WI38 (cell line): ENCODE measurements around the gene APRT.

Experiments
- H3K4me3 ChIP-seq: 2 replicates; pipeline ENCODE4 v1.5.1; 2011; ENCODE audit warnings: low read depth, mild to moderate bottlenecking, control low read depth, low read length
- CTCF ChIP-seq: IDR thresholded peaks from 2 replicates; pipeline ENCODE4 v1.5.1; 2012; ENCODE audit warnings: low read depth, mild to moderate bottlenecking, control low read depth, low read length

The APRT gene

DNA sequence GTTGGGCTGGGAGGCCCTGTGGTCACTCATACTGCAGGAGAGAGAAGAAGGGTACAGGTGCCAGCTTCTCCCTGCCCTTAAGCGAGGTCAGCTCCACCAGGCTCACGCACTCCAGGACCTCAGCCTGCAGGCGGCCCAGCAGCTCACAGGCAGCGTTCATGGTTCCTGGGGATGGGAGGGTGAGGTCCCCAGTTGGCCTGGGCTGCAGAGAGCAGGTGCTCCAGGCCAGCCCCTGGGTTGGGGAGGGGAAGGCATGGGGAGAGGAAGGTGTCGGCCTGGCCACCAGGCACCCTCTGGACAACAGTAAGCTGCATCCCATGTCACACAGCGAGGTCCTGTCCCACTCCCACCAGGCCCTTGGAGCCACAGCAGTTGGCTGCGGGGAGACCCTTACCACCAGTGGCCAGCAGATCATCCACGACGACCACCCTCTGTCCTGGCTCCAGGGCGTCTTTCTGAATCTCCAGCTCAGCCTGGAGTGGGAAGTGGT is 2.0 kb downstream of the APRT start:
- no peak overlapping the region for H3K4me3 ChIP-seq
- TF ChIP-seq CTCF = no peak

DNA sequence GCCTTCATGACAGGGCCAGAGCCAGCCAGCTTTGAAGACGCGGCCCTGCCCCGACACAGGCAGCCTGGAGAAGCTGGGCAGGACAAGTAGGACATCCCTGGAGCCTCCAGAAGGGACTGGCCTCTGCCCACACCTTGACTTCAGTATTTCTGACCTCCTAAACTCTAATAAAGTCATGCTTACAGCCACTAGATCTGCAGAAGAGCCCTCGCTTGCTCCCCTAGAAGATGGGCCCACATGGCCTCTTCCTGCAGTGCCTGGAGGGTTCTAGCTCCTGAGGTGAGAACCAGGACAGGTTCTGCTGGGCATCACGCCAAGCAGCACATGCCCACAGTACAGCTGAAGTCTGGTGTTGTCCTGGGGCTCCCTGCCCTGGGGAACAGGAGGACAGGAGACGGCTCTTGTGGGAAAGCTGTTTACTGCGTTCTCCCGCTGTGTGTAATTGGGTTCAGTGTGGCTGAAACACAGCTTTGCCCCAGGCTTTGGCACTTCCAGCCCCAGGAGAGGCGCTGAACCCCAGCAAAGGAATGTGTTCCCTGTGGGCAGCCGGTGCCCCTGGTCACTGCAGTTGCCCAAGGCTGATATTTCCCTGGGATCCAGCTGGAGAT is 2.6 kb downstream of the APRT start:
- H3K4me3 ChIP-seq = no peak overlapping the region
- TF ChIP-seq CTCF = no peak

DNA sequence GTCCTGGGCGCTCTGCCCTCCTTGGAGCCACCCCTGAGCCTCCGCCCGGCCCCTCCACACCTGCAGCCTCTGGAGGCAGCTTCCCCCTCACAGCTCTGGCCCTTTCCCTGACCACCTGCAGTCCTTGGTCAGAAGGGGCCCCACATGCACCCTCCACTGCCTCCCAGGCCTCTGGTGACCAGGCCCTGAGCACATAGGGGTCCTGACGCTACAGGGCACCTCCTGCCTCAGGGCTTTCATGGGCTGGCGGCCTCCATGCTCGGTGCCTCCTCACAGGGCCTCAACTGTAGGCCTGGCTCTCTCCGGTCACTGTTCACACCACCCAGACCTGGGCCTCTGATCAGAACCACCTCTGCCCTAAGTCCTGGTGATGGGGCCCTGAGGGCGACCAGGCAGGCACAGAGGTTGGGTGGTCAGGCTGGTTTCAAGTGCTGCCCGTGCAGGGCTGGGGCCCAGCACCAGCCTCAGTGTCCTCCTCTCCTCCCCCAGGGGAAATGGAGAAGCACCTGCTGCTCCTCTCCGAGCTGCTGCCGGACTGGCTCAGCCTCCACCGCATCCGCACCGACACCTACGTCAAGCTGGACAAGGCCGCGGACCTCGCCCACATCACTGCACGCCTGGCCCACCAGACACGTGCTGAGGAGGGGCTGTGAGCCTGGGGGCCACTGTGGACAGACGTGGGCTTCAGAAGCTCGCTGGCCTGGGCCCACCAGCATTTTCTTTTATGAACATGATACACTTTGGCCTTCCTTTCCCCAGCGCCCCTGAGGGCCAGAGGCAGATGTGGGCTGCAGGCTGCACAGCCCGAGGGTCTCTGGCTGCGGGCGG is 3.9 kb downstream of the APRT start:
- no peak overlapping the region for H3K4me3 ChIP-seq
- no peak for TF ChIP-seq CTCF

- no peak overlapping the region for H3K4me3 ChIP-seq
- no peak for TF ChIP-seq CTCF
These were observed 4.5 kb downstream of the APRT start for GRCh38 chr16:88807142-88807625.

DNA sequence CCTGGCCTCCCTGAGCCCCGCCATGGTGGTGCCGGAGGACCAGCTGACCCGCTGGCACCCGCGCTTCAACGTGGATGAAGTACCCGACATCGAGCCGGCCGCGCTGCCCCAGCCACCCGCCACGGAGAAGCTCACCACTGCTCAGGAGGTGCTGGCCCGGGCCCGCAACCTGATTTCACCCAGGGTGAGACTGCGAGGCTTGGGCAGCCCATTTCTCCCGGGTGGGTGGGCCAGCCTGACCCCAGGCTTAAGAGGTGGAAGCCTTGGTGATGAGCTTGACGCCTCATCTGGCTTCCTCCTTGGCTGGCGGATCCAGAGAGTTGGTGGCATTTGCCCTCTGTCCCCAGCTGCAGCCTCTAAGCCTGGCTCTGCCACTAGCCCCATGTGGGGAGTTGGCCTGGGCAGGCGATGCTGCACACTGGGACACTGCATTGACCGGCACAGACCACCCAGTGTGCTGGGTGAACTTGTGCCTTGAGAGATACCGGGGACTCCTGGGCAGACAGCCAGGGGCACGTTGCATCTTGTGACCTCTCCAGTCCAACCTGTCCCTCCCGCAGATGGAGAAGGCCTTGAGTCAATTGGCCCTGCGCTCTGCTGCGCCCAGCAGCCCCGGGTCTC is 5.1 kb downstream of the APRT start:
- no peak overlapping the region for H3K4me3 ChIP-seq
- no peak for TF ChIP-seq CTCF

DNA sequence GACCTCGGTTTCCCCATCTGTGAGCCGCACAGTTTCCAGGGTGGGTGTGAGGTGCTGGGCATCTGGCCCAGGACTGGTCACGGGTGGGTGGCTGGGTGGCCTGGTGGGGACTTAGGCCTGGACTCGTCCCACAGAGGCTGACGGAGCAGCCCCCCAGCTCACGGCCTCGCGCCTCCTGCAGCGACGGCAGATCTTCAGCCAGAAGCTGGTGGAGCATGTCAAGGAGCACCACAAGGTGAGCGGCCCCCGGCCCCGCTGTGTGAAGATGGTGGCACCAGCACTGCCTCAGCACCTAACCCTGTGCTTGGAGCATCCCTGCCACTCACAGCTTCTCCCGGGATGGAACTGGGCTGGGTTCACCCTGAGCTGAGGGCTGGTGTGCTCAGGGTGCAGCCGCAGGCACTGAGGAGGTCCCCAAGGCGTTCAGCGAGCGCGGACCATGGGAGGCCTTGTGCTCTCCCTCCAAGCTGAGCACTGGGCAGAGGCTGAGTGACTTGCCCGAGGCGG is 5.8 kb downstream of the APRT start:
- no peak overlapping the region for H3K4me3 ChIP-seq
- no peak for TF ChIP-seq CTCF
